ENCODE measurements around the gene TAF4. TPM values are rescaled to one million over a fixed set of nuclear protein-coding genes. Genes with fewer than 3 reads are reported as not detected.

Gene TAF4
- total RNA-seq, 2 donors from 2014 or later: 25.5 to 39.9 TPM

DNA sequence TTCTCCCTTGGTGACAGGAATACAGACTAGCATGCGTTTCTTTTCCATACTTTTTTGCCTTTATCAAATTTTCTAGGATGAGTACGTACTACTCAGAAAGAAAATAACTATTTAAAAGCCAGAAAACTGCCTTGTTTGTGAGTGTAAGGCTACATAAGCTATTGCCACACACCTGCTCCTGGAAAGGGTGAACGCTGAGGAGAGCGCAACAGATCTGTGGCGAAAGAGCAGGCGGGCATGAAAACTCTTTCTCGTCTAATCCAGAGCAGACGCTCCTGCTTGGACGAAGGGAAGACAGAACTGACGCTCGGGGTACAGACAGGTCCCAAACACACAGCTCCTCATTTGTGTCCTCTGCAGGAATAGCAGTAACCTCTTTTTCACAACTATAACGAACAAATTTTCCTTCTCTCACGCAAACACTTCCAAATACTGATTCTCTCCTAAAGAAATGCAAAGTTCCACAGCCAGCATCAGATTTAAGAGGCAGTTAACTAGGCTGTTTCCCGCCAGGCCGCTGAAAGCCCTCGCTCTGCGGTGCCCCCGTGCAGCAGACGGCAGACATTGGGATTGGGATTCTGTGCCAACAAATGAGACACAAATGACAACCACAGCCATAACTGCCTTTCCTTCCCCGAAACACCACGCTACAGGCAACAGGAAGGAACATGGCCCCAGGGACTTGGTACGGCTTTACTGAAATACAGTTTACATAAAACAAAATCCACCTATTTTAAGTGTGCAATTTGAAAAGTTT lies 20.0 kb downstream of the TAF4 start:
- Histone ChIP-seq H3K27ac (ENCODE audit: low read depth, low read length) (no peak overlapping the region), H3K27me3 (ENCODE audit: control insufficient read depth, insufficient read depth, low read length, poor library complexity, severe bottlenecking) (no peaks in the 10 kb centered on the region), H3K4me1 (ENCODE audit: control insufficient read depth, insufficient read depth, low read length) (no peaks in the 10 kb centered on the region), H3K9me3 (ENCODE audit: control insufficient read depth, low read length) (no peaks in the 10 kb centered on the region), H3K9ac (ENCODE audit: extremely low read depth, low read length, poor library complexity, severe bottlenecking) (no peak overlapping the region), H3K4me3 (ENCODE audit: low read length) (no peak overlapping the region), H3K36me3 (ENCODE audit: control insufficient read depth, insufficient read depth, low read length) (no peaks in the 10 kb centered on the region)
- no peaks in the 10 kb centered on the region for H3K36me3 Mint-ChIP-seq (ENCODE audit: low read depth)
- WGBS, 2 experiments (ENCODE audit: insufficient coverage in 1 of 2, insufficient read length in 1 of 2): 85 to 93% methylated on average over 16 to 22 of the region's 22 CpGs
- H3K27ac Mint-ChIP-seq: no peak overlapping the region
- H3K4me3 Mint-ChIP-seq: no peak overlapping the region
- no peaks in the 10 kb centered on the region for H3K9me3 Mint-ChIP-seq
- DNase-seq: no peak
- no peaks in the 10 kb centered on the region for H3K27me3 Mint-ChIP-seq (ENCODE audit: insufficient read depth)
- H3K4me1 Mint-ChIP-seq: peaks cover 27% of the 10 kb centered on the region
- TF ChIP-seq, protein P1, sequence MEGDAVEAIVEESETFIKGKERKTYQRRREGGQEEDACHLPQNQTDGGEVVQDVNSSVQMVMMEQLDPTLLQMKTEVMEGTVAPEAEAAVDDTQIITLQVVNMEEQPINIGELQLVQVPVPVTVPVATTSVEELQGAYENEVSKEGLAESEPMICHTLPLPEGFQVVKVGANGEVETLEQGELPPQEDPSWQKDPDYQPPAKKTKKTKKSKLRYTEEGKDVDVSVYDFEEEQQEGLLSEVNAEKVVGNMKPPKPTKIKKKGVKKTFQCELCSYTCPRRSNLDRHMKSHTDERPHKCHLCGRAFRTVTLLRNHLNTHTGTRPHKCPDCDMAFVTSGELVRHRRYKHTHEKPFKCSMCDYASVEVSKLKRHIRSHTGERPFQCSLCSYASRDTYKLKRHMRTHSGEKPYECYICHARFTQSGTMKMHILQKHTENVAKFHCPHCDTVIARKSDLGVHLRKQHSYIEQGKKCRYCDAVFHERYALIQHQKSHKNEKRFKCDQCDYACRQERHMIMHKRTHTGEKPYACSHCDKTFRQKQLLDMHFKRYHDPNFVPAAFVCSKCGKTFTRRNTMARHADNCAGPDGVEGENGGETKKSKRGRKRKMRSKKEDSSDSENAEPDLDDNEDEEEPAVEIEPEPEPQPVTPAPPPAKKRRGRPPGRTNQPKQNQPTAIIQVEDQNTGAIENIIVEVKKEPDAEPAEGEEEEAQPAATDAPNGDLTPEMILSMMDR (conservative IDR thresholded peaks at IDR 0.05): no peak

- Histone ChIP-seq H3K9me3 (ENCODE audit: control insufficient read depth, low read length) (no peaks in the 10 kb centered on the region), H3K27me3 (ENCODE audit: control insufficient read depth, insufficient read depth, low read length, poor library complexity, severe bottlenecking) (no peaks in the 10 kb centered on the region), H3K4me3 (ENCODE audit: low read length) (no peak overlapping the region), H3K9ac (ENCODE audit: extremely low read depth, low read length, poor library complexity, severe bottlenecking) (no peak overlapping the region), H3K27ac (ENCODE audit: low read depth, low read length) (no peak overlapping the region), H3K4me1 (ENCODE audit: control insufficient read depth, insufficient read depth, low read length) (no peaks in the 10 kb centered on the region), H3K36me3 (ENCODE audit: control insufficient read depth, insufficient read depth, low read length) (no peaks in the 10 kb centered on the region)
- Mint-ChIP-seq H3K27ac (no peak overlapping the region), H3K4me1 (peaks cover 28% of the 10 kb centered on the region), H3K9me3 (no peaks in the 10 kb centered on the region), H3K4me3 (no peak overlapping the region), H3K36me3 (ENCODE audit: low read depth) (no peaks in the 10 kb centered on the region), H3K27me3 (ENCODE audit: insufficient read depth) (no peaks in the 10 kb centered on the region)
- WGBS, 2 experiments (ENCODE audit: insufficient coverage in 1 of 2, insufficient read length in 1 of 2): 93 to 97% methylated on average over 17 to 20 of the region's 20 CpGs
- no peak for DNase-seq
- TF ChIP-seq, protein P1 (conservative IDR thresholded peaks at IDR 0.05): no peak
These were observed 20.6 kb downstream of the TAF4 start for GRCh38 chr20:62045118-62045517.

DNA sequence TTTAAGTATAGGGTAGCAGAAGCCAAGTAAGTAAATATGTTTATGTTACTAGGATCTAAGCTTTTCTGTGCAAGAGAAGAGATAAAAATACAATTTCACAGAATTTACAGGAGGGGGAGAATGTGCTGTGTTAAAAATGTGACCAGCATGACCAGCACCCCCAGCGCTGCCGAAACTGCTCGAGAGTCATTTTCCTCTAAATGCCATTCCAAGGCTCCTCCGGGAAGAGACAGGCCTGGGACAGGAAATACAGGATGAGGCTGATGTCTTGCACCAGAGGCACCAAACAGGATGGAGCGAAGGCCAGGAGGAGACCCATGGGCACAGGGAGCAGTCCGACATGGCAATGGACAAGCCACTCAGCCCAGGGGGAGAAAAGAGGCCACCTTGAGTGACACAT lies 21.1 kb downstream of the TAF4 start:
- Mint-ChIP-seq H3K4me3 (no peak overlapping the region), H3K27ac (no peak overlapping the region), H3K27me3 (ENCODE audit: insufficient read depth) (no peaks in the 10 kb centered on the region), H3K36me3 (ENCODE audit: low read depth) (no peaks in the 10 kb centered on the region), H3K9me3 (no peaks in the 10 kb centered on the region), H3K4me1 (peaks cover 32% of the 10 kb centered on the region)
- TF ChIP-seq, protein P1 (conservative IDR thresholded peaks at IDR 0.05): no peak
- Histone ChIP-seq H3K4me1 (ENCODE audit: control insufficient read depth, insufficient read depth, low read length) (no peaks in the 10 kb centered on the region), H3K9ac (ENCODE audit: extremely low read depth, low read length, poor library complexity, severe bottlenecking) (no peak overlapping the region), H3K36me3 (ENCODE audit: control insufficient read depth, insufficient read depth, low read length) (no peaks in the 10 kb centered on the region), H3K27me3 (ENCODE audit: control insufficient read depth, insufficient read depth, low read length, poor library complexity, severe bottlenecking) (no peaks in the 10 kb centered on the region), H3K27ac (ENCODE audit: low read depth, low read length) (no peak overlapping the region), H3K4me3 (ENCODE audit: low read length) (no peak overlapping the region), H3K9me3 (ENCODE audit: control insufficient read depth, low read length) (no peaks in the 10 kb centered on the region)
- DNase-seq: no peak
- 72 to 77% methylated on average over 5 to 6 of the region's 6 CpGs for WGBS, 2 experiments (ENCODE audit: insufficient coverage in 1 of 2, insufficient read length in 1 of 2)

Data from endodermal cell (in vitro differentiated cells).